CD4-positive, alpha-beta T cell treated with Interferon alpha-2 for 1 hour (primary cell): ENCODE measurements around the gene SIM2.

ENCODE experiments used
- DNase-seq, 2 donors: peaks; one replicate each; pipeline ENCODE4 v3.0.0-alpha.2; 2020 to 2022

The SIM2 gene

DNA sequence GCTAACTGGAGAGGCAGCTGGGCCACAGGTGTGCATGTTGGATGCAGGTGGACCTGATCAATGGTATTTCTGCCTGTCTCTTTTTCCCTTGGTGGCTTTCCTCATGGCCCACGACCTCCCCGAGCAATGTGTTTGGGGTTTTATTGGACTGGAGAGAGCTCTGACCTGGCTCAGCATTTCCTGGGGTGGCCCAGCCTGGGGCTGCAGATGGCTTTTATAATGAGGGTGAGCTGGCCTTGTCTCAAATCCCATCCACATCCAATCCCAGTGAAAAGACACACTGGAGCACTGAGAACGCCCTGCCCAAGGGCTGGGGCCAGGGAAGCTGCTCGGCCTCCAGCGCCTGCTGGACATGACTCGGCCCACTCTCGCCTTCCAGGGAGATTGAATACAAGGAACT is 44.1 kb downstream of the SIM2 start:
- DNase-seq: no peak

DNA sequence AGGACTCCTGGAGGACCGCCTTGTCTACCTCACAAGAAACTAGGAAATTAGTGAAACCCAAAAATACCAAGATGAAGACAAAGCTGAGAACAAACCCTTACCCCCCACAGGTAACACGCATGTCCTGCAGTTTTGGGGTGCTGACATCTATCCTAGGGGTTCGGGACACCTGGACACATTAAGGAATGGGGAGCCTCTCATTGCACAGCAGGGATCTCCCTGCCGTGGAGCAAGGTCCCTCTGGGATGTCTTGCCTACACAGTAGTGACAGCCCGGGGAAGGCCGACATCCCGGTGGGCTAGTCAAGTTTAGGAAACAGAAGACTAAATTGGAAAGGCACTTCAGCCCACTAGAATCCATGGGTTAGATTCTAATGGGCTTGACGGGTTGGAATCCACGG is 44.5 kb downstream of the SIM2 start:
- DNase-seq: no peak

DNA sequence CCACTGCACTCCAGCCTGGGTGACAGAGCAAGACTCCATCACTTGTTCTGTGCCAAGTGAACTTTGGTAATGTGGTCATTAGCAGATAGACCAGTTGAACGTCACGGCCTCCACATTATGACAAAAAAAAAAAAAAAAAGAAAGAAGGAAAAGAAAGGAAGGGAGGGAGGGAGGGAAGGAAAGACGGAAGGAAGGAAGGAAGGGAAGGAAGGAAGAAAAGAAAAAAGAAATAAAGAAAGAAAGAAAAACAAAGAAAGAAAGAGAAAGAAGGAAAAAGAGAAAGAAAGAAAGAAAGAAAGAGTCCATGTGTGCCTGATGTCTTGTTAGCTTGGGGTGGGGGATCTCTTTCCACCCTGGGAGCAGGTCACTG is 45.3 kb downstream of the SIM2 start:
- no peak for DNase-seq

DNA sequence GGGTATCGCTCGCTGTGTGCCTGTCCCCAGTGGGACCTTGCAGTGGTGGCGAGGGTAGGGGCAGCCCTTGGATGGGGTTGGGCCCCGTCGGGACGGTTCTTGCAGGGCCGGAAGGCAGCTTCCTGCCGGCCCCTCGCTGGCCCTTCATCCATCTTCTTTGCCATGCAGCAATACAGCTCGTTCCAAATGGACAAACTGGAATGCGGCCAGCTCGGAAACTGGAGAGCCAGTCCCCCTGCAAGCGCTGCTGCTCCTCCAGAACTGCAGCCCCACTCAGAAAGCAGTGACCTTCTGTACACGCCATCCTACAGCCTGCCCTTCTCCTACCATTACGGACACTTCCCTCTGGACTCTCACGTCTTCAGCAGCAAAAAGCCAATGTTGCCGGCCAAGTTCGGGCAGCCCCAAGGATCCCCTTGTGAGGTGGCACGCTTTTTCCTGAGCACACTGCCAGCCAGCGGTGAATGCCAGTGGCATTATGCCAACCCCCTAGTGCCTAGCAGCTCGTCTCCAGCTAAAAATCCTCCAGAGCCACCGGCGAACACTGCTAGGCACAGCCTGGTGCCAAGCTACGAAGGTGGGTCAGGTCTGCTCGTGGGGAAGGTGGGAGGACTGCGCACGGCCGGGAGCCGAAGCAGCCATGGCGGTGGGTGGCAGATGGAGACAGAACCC is 45.8 kb downstream of the SIM2 start:
- no peak for DNase-seq

DNA sequence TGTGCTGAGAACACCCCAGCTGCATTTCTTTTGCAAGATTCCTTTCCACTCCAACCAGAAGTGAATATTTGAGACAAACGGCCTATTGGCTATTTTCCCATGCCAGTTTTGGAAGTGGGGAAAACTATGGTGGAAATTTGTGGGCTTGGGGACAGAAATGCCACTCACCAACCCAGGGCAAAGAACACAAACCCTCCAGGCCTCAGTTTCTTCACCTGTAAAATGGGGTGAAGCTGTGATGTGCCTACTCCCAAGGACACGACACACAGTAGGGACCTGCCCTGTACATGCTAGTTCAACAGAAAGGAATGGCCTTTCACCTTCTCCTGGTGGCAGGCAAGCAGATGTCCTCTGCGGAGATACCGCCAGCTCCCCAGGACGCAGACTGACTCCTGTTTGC is 46.5 kb downstream of the SIM2 start:
- DNase-seq: no peak

DNA sequence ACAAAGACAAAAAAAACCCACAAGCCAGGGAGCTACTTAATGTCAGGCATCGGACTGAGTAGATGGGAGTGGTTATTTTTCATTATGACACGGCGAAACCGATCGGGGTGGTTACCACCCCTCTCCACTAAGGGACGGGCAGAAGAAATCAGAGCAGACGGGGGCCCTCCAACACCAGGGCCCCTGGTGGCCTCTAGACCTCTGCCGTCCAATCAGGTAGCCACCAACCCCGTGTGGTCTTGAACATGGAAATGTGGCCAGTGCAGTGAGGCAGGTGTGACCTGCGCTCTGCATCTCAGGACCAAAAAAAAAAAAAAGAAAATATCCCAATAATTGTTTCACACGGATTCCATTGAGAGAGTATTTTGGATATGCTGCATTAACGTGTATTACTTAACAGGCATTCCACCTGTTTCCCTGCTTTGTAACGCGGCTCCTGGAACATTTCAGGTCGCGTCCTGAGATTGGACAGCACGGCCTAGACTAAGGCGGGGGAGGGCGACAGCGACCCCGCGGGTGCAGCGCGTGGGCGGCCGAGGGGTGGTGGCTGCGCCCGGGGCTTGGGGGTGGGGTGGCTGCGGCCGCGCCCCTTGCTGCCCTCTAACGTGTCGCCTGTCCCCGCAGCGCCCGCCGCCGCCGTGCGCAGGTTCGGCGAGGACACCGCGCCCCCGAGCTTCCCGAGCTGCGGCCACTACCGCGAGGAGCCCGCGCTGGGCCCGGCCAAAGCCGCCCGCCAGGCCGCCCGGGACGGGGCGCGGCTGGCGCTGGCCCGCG is 48.3 kb downstream of the SIM2 start:
- DNase-seq: no peak

DNA sequence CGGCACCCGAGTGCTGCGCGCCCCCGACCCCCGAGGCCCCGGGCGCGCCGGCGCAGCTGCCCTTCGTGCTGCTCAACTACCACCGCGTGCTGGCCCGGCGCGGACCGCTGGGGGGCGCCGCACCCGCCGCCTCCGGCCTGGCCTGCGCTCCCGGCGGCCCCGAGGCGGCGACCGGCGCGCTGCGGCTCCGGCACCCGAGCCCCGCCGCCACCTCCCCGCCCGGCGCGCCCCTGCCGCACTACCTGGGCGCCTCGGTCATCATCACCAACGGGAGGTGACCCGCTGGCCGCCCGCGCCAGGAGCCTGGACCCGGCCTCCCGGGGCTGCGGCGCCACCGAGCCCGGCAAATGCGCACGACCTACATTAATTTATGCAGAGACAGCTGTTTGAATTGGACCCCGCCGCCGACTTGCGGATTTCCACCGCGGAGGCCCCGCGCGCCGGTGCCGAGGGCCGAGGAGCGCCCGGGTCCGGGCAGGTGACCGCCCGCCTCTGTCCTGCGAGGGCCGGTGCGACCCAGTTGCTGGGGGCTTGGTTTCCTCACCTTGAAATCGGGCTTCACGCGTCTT is 49.0 kb downstream of the SIM2 start:
- DNase-seq: no peak

DNA sequence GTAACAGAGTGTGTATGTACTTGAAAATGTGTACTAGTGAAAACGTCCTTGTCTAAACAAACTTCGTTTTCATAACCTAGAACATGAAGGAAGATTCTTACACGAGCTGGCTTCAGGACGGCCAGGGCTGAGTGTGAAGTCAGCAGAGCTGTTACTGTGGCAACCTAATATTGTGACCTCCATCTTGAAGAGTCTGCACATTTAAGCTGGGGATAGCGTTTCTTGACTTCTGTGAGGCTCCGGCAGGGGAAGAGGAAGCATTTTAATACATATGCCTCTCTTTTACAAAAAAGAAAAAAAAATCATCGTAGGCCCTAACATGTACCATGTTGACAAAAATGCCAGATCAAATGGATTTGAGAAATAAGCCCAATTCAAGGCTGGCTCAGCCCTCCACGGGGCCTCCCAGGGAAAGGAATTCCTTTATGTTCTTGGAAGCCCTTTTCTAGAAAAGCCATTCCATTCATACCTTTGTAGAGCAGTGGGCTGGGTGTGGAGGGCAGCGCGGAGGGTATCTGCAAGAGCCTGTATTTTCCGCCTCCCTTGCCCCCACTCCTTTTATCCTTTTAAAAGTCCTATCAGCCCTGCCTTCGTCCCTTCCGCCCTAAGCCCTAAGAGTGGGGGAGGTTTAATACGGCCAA is 51.1 kb downstream of the SIM2 start:
- DNase-seq: no peak

DNA sequence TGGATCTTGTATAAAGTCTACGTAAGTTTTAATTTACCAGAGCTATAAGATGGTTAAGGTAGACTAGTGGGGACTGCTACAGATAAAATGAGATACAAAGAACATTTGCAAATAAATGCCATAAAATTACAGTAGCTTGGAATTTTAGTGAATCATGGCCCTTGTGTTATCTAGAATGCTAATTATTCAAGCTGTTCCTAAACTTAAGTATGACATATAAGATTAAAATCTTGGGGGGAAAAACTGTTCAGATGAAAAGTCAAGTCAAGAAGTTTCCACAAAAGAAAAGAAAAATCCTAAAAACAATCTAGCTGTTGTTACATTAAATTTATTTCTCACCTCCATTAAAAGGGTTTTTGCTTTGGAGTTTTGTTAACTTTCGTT is 51.7 kb downstream of the SIM2 start:
- no peak for DNase-seq

DNA sequence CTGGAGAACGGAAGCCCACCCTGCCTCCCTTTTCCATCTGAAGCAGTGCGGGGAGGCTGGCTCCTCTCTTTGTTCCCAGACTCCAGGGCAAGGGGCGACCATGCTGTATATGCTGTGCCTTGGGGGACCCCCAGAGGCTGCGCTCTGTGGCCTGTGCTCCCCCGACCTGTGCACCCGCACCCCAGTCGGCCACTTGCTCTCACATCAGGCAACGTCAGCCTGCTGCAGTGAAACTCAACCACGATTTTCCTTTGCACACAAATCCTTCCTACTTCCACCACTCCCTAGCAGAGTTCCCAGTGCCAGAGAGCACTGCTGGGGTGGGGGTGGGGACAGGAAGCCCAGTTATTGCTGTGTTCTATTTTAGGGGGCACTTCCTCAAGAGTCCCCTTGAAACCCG is 52.5 kb downstream of the SIM2 start:
- no peak for DNase-seq

DNA sequence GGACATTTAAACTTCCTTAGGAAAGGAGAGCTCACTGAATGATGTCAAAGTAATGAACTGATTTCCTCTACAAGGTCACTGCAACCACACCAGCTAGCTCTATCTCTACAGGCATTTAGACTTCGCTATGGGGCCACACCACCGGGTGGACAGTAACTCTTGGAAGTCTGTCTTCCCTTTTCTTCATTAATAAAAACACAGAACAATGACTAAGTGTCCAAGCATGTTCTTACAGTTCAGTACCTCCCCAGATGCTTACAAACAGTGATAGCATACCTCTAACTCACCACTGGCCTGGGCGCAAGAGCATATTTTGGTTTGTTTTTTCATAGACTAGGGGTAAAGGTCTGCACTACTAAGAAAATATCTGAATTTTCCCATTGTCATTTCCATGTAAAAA is 54.6 kb downstream of the SIM2 start:
- no peak for DNase-seq

DNA sequence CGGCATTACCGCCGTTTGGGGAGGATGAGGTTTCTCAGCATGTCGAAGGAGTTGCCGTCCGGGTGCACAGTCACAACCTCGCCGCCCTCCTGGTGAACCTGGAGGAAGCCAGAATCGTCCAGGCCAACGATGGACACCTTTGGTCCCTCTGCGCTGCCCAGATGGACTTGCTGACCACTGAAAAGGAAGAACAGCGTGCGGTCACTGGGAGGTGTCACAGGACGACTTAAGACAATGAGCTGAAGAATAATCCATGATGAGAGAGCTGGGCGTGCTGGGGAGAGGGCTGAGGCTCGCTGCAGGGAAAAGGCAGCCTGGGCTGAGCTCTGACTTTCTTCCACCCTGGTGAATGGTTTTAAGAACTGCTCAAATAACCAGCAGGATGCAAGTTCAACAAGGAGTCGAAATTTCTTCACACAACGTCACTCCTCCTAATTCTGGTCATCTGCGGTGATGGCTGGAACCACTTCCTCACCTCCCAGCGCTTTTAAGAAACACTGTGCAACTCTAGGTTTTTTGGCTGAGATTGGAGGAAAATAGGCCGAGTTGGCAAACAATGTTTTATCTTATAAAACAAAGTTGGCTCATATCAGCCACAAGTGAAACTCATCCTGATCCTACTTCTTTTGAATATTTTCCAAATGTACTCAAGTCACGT is 55.5 kb downstream of the SIM2 start:
- DNase-seq: no peak

DNA sequence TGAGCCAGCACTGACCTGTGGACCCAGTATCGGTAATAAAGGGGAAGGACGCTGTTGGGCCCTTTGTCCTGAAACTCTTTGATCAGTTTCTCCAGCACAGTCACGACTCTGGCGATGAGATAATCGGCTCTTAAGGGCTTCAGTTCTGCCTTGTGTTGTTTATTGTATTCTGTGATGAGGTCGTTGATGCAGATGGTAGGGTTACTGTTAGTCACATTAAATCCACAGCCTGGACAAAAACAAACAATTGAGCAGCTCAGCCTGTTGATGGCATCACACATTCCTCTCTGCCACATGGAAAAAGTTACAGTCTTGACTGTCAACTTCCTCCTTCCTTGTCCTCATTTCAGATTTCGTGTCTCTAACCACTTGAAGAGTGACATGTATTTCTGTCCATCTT is 57.6 kb downstream of the SIM2 start:
- no peak for DNase-seq

DNA sequence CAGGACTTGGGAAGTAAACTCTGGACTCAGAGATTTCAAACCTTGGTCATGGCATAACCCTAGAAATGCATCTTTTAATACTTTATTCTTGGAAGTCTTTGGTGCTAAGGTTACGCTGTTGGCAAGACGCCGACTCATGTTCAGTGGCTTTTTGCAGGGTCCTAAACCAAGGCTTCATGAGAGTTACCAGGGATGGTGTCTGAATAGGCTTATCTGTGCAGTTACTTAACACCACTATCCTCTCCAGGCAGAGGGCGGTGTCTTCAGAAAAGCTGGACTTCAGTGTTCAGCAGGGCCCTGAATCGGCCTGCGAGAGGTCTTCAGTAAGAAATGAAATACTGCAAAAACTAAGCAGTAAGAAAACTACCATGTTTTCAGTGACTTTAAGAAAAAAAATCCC is 58.3 kb downstream of the SIM2 start:
- DNase-seq: no peak

DNA sequence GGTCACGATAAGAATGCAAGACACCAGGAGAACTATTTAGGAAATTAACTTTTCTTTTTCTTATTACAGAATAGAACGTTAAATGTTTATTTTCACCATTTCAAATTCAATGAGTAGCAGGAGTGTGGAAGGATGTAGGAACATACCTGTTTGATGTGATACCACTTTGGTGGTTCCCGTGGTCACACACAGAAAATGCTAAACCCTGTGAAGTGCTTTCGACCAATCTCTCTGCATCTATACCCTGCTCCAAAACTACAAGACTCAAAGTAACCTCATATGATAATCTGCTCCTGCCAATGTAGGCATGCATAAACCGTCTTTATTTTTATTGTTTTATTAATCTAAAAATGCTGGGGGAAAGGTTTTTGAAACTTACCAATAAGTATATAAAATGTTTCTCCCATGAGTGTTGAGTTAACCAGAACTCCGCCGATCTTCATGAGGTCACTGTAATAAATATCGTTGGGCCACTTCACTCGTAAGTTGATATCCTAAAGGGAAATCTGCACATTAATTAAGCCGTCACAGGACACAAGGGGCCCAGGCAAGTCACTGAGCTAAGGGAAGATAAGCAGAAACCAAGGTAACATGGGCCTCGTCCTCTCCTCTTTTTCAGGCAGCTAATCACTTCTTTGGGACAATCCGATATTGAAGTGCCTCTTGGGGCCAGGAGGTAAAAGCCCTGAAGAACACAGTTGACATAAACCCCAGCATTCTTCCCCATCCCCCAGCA is 60.6 kb downstream of the SIM2 start:
- DNase-seq: no peak

DNA sequence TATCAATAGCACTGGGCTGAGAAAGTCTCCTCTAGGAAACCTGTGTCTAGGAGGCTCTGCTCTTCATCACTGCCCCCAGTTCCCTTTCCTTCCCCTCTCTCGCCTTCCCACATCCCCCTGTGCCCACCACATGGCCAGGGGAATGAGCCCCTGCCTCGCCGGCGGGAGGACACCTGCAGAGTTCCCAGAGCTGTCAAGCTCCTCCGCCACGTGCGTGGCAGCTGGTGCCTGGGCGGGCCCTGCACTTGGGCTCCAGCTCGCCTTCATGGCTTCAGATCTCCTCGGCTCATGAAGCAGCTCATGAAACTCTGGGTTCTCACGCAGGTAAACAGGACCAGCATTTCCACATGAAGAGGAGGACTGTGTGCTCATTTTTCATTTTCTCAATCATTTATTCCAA is 62.8 kb downstream of the SIM2 start:
- DNase-seq: no peak

DNA sequence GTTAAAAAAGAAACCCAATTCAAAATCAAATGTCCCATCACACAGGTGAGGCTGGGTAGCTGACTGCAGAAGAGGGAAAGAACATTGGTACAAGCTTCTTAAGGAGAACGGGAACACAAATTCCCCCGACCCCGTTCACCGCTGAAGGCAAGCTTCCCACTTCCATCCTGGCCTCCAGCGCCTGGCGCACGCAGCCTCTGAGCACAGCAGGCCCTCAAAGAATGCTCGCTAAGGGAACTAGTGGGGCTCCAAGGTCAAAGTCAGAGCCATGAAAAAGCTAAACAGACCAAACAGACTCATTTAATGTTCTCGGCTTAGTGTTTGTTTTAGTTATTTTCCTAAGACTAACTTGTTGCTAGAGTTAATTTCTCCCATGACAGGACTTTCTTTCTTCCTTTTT is 63.7 kb downstream of the SIM2 start:
- DNase-seq: no peak

DNA sequence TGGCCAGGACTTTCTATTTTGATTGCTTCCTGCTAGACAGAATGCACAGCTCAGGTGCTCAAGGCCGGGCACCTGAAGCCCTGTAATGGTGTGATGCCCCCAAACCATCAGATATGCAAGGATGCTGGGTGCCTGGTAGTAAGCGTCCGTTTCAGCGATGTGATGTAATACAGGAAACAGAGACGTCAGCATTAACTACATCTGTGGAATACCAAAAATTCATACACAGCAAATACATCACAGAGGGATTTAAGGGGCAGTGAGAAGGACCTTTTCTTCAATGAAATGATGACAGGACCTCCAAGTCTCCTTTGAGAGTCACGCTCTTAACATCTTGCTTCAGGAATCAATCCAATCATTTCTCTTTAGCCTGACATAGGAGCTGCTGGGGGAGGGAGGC is 64.4 kb downstream of the SIM2 start:
- DNase-seq: no peak

DNA sequence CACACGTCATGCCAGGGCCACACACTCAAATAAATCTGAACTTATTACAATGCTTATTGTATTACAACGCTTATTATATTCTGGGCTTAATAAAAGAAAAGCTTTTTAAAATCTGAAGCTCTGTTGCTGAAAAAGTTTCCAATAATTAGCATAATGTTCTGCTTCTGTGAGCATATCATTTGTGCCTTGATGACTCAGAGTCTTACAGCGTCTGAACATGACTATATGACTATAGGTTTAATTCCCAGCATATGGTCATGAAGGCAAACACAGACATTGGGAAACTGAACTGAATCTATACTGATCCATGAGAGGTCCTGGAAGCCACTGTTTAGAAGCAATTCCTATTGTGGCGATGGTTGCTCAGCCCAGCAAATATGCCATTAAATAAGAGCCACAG is 66.3 kb downstream of the SIM2 start:
- DNase-seq: no peak

DNA sequence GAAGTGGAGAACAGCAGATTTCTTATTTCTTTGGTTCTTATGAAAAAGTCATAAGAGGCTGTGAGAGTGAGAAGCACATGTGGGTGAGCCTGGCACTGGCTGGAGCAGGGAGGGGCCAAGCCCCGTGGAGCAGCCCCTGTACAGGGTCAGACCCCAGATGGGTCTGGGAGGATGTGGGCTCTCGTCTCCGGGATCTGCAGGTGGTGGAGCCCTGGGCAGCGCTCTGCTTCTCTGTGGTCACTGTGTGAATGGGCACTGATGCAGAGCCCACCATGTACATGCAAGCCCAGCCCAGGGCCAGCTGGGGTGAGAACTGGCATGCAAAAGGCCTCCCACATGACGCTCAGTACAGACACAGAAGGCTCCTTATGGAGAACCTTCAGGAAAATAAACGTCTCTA is 67.6 kb downstream of the SIM2 start:
- DNase-seq: no peak

DNA sequence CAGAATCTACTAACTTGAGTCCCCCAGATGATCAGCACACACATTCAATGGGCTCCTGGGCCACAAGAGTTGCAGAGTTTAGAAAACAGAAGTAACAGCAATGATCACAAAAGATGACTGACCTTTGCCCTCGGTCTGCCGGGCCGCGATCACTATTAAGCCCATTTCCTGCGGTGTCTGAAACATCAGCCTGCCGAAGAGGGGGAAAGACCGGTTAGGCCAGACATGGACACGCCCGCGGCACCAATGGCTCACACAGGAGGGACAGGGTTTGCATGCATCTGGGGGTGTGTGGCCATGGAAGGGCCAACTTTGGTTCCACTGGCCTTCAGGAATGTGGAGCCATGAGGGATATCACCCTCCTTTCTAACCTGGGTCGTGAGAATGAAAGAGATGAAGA is 68.2 kb downstream of the SIM2 start:
- DNase-seq: no peak

DNA sequence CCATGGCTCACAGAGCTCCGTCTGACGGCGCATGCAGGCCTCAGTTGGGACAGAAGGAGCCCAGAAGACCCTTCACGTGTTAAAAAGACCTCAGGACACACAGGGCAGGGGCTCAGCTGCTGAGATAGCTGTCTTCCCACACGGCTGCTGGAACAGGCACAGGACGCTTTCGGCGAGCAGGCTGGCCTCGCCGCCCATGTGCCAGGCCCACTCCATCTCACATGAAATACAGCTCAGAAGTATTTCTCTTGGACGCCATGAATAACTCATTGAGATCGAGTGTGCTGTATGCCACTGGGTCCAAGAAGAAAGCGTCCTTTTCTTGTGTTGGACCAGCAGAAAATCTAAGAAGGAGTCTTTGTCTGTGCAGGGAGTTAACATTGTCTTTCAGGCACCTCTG is 69.6 kb downstream of the SIM2 start:
- DNase-seq: no peak
